NCI-H128 (cell line): Measurements from ENCODE around the gene ICAM5.

Source experiments
- DNase-seq: peaks from one replicate; lab custom pipeline; 2025; ENCODE audit not compliant: unreplicated experiment; lab: John Stamatoyannopoulos, UW

The ICAM5 gene

DNA sequence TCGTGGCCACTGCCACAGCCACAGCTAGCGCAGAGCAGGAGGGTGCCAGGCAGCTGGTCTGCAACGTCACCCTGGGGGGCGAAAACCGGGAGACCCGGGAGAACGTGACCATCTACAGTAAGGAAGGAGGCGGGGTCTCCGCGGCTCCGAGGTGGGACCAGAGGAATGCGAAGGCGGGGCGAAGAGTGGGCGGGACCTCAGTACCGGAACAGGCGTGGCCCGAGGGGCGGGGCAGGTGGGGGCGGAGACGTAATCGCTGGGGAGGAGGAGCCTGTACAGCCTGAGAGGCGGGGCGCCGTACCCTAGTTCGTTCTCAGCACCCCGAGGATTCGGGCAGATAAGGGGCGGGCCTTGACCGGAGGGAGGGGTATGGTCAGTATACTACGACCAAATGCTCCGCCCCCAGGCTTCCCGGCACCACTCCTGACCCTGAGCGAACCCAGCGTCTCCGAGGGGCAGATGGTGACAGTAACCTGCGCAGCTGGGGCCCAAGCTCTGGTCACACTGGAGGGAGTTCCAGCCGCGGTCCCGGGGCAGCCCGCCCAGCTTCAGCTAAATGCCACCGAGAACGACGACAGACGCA is 2.5 kb downstream of the ICAM5 start:
- DNase-seq: no peak

DNA sequence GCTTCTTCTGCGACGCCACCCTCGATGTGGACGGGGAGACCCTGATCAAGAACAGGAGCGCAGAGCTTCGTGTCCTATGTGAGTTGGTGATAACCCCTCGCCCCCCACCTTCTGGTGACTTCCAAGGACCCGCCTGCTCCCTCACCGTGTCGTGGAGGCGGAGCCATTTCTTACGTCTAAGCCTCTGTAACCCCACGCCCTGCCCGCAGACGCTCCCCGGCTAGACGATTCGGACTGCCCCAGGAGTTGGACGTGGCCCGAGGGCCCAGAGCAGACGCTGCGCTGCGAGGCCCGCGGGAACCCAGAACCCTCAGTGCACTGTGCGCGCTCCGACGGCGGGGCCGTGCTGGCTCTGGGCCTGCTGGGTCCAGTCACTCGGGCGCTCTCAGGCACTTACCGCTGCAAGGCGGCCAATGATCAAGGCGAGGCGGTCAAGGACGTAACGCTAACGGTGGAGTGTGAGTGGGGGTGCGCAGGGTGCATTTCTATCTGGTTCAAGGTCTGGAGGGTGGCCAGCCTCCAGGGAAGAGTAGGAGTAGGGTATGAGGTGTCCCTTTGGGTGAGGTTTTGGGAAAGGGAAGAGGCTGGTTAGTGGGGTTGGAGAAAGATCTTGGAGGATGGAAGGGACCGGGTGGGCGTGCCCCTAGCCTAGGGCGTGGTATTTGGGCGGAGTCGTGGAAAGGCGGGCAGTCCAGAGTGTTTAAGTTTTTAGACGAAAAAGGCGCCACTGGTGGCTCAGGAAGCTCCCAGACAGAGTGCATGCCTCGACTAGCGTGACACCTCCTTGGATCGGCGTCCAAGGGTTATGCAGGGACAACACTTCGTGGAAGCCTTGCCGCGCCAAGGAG is 3.3 kb downstream of the ICAM5 start:
- DNase-seq: no peak

- no peak for DNase-seq
Measured at GRCh38 chr19:10293637-10294367, 4.0 kb downstream of the ICAM5 start.

DNA sequence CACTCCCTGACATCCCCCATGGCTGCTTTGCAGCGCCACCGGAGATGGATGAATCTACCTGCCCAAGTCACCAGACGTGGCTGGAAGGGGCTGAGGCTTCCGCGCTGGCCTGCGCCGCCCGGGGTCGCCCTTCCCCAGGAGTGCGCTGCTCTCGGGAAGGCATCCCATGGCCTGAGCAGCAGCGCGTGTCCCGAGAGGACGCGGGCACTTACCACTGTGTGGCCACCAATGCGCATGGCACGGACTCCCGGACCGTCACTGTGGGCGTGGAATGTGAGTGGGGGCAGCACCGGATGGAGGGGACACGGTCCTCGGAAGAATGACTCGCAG is 4.6 kb downstream of the ICAM5 start:
- no peak for DNase-seq

- DNase-seq: no peak
Measured at GRCh38 chr19:10295305-10295846, 5.6 kb downstream of the ICAM5 start.

DNA sequence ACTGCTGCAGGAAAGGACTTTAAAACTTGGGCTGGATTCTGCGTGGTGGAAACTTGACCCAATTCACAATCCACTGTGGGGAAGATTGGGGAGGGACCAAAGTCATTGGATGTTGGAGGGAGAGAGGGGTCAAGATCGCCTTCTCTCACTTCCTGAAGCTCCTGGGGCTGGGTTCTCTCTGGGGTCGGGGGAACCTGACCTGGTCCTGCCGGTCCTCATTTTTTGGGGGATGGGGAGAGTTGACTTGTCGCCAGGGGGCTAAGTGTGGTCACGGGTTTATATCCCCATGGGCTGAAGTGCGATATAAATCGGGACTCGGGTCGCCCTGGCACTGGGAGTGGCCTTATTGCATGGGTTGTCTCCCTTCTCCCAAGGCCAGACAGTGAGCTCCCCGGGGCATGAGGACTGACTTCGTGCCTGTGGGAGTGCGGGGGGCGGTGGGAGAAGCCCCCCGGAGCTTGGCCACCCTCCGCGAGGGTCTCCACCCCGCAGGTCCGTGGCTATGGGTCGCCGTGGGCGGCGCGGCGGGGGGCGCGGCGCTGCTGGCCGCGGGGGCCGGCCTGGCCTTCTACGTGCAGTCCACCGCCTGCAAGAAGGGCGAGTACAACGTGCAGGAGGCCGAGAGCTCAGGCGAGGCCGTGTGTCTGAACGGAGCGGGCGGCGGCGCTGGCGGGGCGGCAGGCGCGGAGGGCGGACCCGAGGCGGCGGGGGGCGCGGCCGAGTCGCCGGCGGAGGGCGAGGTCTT is 6.3 kb downstream of the ICAM5 start:
- no peak for DNase-seq

- DNase-seq: no peak
Measured at GRCh38 chr19:10299545-10300458, 10.1 kb downstream of the ICAM5 start.

DNA sequence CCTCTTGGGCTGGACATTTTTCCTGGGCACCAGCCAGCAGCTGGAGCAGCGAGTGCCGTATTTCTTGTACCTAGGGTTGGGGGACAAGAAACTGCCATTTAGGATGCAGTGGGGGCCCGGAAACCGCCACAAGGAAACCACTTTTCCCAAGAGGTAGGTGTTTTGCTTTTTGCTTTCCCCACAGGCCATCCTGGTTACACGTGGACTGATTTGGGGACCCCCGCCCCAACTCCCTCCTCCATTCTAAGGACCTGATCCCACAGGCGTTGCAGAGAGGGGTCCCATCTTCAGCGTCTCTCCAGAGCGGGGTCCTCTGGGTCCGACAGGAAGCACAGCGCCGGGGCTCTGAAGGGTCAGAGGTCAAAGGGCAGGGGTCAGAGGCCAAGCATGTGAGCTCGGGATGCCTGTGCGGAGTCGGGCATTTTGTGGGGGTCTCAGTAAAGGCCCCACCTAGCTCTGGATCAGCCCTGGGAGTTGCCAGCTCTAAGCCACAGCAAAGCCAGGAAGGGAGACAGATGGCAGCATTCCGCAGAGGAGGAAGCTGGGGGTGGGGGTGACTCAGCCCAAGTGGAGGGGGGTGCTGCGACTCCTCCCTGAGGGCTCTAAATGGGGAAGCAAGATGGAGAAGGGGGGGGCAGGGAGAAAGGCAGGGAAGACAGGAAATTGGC is 15.5 kb downstream of the ICAM5 start:
- DNase-seq: no peak

- no peak for DNase-seq
Measured at GRCh38 chr19:10306327-10306726, 16.6 kb downstream of the ICAM5 start.

GRCh38 chr19:10309423-10309822 is 19.7 kb downstream of the ICAM5 start, which contains the start of gene ZGLP1:
TSS of gene ZGLP1 (minus strand) at chr19:10309815.
- DNase-seq: no peak

GRCh38 chr19:10315335-10316214 is 25.8 kb downstream of the ICAM5 start, which contains the start of gene FDX2:
TSS of gene FDX2 (minus strand) at chr19:10316015. CDS start at chr19:10315996, 19 bp downstream.
- DNase-seq: peak; percentile 81

DNA sequence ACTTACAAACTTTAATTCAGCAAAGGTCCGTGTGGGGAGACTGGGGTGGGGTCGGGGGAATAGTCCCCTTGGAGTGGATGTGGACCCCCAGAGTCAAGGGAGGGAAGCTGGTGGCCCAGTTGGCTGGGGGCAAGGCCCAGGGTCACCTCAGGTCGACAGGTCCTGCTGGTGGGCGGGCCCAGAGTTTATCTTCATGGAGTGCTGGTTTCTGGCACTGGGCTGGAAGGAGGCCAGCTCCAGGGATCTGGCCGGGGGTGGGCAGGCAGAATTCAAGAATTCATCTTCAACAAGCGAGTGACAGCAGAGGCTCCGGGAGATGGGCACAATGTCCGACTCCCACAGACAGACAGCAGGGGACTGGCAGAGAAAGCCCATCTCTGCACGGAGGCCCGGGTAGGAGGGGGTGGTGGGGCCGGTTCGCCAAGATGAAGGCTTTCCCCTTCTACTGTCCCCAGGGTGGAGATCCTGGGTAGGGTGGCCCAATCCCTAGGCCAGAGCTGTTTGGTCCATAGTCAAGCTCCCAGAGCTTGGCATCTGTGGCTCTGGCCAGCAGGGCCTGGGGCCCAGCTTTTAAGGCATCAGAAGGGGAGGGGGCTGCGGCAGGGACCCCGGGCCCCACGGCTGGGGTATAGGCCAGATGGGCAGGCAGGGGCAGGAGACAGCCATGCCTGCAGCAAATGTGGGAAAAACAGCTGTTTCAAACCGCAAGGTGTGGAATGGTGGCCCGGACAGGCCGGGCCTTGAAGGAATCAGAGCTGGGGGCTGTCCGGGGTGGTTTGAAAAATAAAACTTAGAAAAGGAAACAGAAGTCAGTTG is 26.7 kb downstream of the ICAM5 start:
- no peak for DNase-seq

DNA sequence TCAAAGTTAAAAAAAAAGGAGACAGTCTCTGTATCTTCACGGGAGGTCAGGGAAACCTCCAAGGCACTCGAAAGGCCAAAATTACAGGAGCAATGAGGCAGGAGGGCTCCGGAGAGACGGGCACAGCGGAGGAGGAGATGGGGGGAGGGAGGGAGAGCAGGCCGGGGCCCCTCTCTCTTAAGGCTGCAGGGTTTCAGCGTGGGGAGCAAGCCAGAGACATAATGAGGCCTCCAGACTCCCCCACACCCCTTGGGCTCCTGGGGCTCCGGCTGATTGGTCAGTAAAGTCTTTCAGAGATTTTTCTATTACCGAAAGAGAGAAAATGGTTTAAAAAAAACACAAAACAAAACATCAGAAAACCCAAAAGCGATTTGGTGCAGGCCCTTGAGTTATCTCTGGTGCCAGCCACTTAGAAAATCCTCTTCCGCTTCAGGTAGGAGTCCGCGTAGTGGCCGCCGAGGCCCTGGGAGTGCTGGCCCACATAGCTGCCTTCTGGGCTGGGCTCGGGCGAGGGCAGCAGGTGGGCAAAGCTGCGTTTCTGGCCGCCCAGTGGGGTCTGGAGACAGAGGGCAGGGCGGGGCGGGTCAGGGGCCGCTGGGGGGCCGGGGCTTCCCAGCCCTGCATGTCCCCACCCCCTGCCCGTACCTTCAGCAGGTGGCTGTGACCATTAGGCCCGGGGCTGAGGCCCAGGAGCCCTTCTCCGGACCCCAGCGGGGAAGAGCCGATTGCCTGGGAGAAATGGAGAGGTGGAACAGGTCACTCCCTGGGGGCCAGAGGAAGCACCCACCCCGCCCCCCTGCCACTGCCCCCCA is 27.5 kb downstream of the ICAM5 start:
- DNase-seq: no peak

DNA sequence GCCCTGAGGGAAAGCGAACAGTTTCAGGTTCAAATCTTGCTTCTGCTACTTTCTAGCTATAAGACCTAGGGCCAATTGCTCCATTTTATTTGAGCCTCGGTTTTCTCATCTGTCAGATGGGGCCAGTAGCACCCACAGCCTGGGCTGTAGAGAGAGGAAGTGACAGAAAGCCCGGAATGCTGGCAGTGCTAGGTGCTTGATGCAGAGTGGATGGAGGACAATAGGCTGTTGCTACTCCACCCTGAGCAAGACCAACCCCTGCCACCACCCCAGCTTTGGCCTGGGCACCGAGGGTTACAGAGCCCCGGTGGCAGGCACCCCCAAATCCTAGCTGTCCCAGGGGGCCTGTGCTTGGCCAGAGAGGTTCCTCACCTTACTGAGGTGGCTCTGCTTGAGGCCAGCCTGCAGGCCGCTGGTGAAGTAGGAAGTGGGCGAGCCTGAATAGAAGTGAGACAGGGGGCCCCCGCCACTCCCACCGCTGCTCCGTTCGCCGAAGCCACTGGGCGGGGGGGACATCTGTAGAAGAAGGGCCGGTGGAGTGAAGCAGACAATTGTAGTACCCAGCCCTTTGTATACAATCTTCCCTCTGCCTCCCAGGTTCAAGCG is 28.2 kb downstream of the ICAM5 start:
- no peak for DNase-seq

DNA sequence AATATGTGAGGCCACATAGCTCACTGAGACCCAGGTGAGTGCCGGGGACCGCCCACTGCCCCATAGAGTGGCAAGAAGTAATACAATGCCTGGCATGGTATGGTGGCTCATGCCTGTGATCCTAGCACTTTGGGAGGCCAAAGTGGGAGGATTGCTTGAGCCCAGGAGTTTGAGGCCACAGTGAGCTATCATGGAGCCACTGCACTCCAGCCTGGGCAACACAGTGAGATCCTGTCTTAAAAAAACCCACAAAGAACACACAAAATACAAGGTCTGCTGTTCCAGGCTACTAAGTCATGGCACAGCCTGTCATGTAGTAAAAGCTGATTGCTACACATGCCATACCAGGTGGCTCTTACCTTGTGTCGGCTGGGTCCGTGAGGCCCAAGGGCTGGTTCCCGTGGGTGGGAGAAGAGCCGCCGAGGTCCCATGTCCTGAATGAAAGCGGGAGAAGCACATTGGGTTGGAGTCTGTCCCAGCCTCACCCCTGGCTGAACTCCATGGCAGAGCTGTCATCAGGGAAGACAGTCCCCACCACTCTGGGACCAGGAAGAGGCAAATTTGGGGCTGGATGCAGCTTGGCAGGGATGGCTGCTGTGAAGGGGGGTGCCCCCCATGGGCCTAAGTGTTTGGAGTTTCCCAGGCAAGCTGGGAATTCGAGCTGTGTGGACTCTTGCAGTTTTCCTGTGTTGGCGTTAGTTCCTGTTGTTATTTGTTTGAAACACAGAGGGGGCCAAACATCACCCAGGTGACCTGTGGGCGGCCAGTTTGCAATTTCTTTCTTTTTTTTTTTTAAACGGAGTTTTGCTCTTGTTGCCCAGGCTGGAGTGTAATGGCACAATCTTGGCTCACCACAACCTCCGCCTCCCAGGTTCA is 29.3 kb downstream of the ICAM5 start:
- DNase-seq: no peak
